ENCODE results near the gene TIGD1. TPM values are rescaled to one million over a fixed set of nuclear protein-coding genes. Genes with fewer than 3 reads are reported as not detected.
A peak's percentile ranks its signal among the peaks of the same experiment; 100 is the strongest.

The TIGD1 gene
- total and polyA plus RNA-seq, 2 of the 13 experiments (the other 11 are each of a cell fraction or from before 2014, with no cell fraction given): 3.5 to 9.5 TPM

DNA sequence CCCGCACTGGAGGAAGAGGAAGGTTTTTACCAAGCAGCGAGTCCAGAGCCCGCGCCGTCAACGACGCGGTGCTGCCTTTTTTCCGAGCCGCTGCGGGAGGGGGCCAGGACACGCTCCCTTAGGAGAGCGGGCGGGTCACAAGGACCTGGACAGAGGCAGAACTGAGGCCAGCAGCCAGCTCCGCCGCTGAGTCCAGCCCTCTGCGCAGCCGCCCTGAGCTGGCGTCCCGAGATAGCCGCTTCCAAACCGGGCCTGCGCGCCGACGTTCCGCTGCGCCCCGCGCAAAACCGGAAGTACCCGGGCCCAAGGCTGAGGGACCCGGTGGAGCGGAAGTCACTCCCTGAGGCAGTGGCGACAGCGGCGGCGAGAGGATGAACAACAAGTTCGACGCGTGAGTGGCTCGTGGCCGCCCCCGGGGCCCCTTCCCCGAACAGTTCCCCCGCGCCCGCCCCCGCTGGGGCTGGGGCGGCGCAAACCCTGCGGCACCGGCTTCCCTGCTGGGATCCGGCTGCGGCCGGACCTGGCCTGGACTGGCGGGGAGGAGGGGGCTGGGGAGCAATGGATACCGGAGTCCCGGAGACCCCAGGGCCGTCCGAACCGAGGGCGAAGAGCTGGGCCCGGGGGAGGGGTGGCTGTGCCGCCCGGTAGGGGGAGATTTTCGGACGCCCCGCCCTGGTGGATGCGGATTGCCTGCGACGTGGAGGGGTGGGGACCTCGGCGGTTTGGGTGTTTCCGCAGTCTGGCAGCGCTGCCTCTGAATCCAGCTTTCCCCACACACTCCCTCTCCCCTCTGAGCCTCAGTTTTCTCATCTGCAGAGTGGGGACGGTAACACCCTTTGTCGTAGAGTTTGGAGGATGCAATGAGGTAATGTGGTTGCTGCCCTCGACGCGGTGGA lies at the start of gene TIGD1, which contains the start of gene EIF4E2 (continued):
- TF ChIP-seq SALL2 (CRISPR knock-in tag; IDR thresholded peaks at IDR 0.05) (peak; percentile 98), RBM39 (IDR thresholded peaks at IDR 0.05; ENCODE audit: low read depth, low read length, poor library complexity, severe bottlenecking) (peak; percentile 99), RELA (CRISPR knock-in tag; IDR thresholded peaks at IDR 0.05) (no peak; the same call in 1 of the 2 replicates), ZBTB7A (CRISPR knock-in tag; IDR thresholded peaks at IDR 0.05) (peak; percentile 94), ZBTB34 (CRISPR knock-in tag; IDR thresholded peaks at IDR 0.05) (peak; percentile 29), CENPT (CRISPR knock-in tag; IDR thresholded peaks at IDR 0.05; ENCODE audit: low read depth) (peak; percentile 87), ZNF432 (CRISPR knock-in tag; IDR thresholded peaks at IDR 0.05; ENCODE audit: borderline replicate concordance) (peak; percentile 89; the same call in 1 of the 2 replicates), ZSCAN12 (CRISPR knock-in tag; IDR thresholded peaks at IDR 0.05) (peak; percentile 96), MTF1 (CRISPR knock-in tag; IDR thresholded peaks at IDR 0.05) (peak; percentile 94; the same call in 1 of the 2 replicates), SNAI1 (CRISPR knock-in tag; IDR thresholded peaks at IDR 0.05; ENCODE audit: borderline replicate concordance) (peak; percentile 98), HDAC6 (IDR thresholded peaks at IDR 0.05; ENCODE audit: low read depth, low read length) (no peak), POLR2G (IDR thresholded peaks at IDR 0.05; ENCODE audit: low read depth, low read length) (peak; percentile 96), ZBTB7B (CRISPR knock-in tag; IDR thresholded peaks at IDR 0.05) (peak; percentile 95), ZNF816 (CRISPR knock-in tag; IDR thresholded peaks at IDR 0.05; ENCODE audit: borderline replicate concordance) (peak; percentile 94), ZSCAN25 (CRISPR knock-in tag; IDR thresholded peaks at IDR 0.05) (peak; percentile 91), DPF2 (CRISPR knock-in tag; IDR thresholded peaks at IDR 0.05; ENCODE audit: borderline replicate concordance, low read depth) (no peak), SATB2 (CRISPR knock-in tag; IDR thresholded peaks at IDR 0.05) (peak; percentile 96), ZNF607 (CRISPR knock-in tag; IDR thresholded peaks at IDR 0.05; ENCODE audit: borderline replicate concordance) (peak; percentile 100), ZNF33B (CRISPR knock-in tag; IDR thresholded peaks at IDR 0.05) (peak; percentile 99), PHF21A (CRISPR knock-in tag; IDR thresholded peaks at IDR 0.05) (peak; percentile 98), SRF (IDR thresholded peaks at IDR 0.05; ENCODE audit: low read depth, low read length) (peak; percentile 66; the same call in 1 of the 2 replicates), EEA1 (CRISPR knock-in tag; IDR thresholded peaks at IDR 0.05; ENCODE audit: borderline replicate concordance) (peak; percentile 86), ZNF414 (CRISPR knock-in tag; IDR thresholded peaks at IDR 0.05) (peak; percentile 98), KAT8 (CRISPR knock-in tag; IDR thresholded peaks at IDR 0.05) (peak; percentile 99)
- TF ChIP-seq, protein P1, sequence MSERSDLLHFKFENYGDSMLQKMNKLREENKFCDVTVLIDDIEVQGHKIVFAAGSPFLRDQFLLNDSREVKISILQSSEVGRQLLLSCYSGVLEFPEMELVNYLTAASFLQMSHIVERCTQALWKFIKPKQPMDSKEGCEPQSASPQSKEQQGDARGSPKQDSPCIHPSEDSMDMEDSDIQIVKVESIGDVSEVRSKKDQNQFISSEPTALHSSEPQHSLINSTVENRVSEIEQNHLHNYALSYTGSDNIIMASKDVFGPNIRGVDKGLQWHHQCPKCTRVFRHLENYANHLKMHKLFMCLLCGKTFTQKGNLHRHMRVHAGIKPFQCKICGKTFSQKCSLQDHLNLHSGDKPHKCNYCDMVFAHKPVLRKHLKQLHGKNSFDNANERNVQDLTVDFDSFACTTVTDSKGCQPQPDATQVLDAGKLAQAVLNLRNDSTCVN (CRISPR knock-in tag; IDR thresholded peaks at IDR 0.05; ENCODE audit: borderline replicate concordance): peak; percentile 86; the same call in 1 of the 2 replicates
